Omental fat pad (tissue), 4 donors: ENCODE results near the gene MAP9. TPM values are rescaled to one million over a fixed set of nuclear protein-coding genes. Genes with fewer than 3 reads are reported as not detected.

Experiments used
- ATAC-seq: fragments of 150-250 bp; one replicate; pipeline ENCODE4 v1.9.1; 2016; ENCODE audit warnings: mild to moderate bottlenecking, moderate library complexity; ENCODE audit not compliant: low FRiP score
- DNase-seq: peaks from one replicate; pipeline ENCODE4 v3.0.0-alpha.2; 2019; ENCODE audit warnings: low spot score
- total RNA-seq, 4 donors: library from RNA; depleted of rRNA; stranded (reverse); fragments of >200 nt; gene quantifications; one replicate each; pipeline ENCODE4 v1.1.0, GENCODE V29; 2016
- TF ChIP-seq, protein P1 (sequence below), 3 donors: fragments of 450-650 bp; IDR thresholded peaks; one replicate each; pipeline ENCODE4 v1.5.1; 2016 to 2017; ENCODE audit warnings: antibody characterized with exemption in 3 of 3, mild to moderate bottlenecking in 3 of 3, moderate library complexity in 2 of 3

The MAP9 gene
- total RNA-seq, 4 donors from 2014 or later: 5.0 to 7.9 (median 6.4) TPM

DNA sequence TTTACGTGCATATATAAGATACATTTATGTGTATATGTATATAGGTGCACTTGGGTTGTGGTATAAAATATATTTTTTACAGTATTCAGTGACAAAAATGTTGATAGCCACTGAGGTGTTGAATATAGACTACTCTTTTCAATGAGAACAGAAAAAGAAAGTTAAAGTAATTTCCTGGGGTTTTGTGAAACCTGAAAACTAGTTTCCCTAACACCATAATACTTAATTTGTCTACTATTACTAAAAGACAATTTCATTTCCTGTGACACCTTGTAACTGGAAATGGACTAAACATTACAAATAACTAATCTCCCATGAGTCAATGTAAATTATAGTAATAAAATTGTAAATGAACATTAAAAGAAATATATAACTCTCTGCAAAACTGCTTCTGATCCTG is 32.0 kb upstream of the MAP9 start:
- TF ChIP-seq, protein P1, sequence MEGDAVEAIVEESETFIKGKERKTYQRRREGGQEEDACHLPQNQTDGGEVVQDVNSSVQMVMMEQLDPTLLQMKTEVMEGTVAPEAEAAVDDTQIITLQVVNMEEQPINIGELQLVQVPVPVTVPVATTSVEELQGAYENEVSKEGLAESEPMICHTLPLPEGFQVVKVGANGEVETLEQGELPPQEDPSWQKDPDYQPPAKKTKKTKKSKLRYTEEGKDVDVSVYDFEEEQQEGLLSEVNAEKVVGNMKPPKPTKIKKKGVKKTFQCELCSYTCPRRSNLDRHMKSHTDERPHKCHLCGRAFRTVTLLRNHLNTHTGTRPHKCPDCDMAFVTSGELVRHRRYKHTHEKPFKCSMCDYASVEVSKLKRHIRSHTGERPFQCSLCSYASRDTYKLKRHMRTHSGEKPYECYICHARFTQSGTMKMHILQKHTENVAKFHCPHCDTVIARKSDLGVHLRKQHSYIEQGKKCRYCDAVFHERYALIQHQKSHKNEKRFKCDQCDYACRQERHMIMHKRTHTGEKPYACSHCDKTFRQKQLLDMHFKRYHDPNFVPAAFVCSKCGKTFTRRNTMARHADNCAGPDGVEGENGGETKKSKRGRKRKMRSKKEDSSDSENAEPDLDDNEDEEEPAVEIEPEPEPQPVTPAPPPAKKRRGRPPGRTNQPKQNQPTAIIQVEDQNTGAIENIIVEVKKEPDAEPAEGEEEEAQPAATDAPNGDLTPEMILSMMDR (IDR thresholded peaks at IDR 0.05): no peak
- ATAC-seq: no peak
- no peak for DNase-seq

DNA sequence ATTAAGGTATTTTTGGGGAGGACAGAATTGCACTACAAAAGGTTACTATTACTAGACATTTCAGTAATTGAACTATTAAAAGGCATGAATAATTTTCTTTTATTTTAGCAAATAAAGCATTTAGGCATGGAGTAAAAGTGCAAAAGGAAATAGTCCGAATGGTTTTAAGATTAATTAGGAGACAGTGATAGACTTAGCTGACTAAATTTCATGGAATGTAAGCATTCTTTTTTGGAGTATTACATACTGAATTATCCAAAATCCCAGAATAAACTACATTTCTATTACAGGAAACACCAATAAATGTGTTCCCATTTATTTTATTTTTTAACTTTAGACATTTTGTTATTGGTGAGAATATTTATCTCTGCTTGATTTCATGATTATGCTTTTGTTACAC is 30.7 kb upstream of the MAP9 start:
- DNase-seq: no peak
- TF ChIP-seq, protein P1 (IDR thresholded peaks at IDR 0.05): no peak
- no peak for ATAC-seq

DNA sequence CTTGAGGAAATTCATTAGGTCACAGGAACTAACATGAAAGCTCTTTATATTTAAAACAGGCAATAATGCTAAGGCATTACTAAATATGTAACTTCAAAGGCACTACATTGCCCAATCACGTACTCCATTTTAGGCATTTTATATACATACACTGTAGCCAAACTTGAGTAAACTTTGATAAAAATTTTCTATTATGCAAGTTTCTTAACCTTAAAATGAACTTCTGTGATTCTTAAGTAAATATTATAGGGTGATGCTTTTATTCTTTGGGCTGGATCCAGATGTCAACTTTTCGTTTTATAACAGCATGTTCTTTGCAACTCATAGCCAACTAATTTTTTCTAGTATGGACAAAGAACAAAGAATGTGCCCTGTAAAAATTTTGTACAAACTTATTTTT is 28.3 kb upstream of the MAP9 start:
- DNase-seq (no peak), ATAC-seq (no peak)
- TF ChIP-seq, protein P1 (IDR thresholded peaks at IDR 0.05): no peak

DNA sequence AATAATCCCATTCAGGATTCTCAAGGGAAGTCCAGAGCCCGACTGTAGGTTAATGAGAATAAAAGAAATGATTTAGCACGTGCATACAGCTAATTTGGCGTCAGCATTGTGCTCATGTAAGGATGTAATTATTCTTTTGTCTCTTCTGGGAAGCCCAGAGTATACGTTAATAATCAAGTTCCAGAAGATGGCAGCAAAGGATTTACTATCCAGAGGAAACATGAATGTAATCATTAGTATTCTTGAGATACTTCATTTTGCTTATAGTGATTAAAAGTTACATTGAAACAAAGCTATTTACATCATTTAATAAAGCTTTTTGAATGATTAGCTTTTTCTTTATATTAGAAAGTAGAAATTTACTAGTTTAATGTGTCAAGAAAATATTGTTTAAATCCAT is 27.1 kb upstream of the MAP9 start:
- ATAC-seq (no peak), DNase-seq (no peak)
- TF ChIP-seq, protein P1 (IDR thresholded peaks at IDR 0.05): no peak

DNA sequence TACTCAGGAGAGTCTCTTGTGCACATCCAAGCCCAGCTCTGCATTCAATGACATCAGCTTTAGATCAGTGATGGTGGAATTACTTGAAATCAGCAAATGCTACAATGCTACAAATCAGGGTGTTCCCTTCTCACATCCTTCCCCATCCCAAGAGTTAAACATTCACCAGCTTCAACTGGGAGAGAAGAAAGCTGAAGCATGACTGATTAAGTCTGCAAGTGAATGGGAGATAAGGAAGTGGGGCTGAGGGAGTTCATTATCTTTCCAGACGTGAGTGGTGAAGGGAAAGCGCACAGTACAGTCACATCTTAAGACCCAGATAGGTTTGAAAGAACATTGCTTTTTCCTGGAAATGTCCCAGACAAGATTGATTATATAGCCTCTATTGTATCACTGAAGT is 26.2 kb upstream of the MAP9 start:
- DNase-seq (no peak), ATAC-seq (no peak)
- TF ChIP-seq, protein P1 (IDR thresholded peaks at IDR 0.05): no peak

DNA sequence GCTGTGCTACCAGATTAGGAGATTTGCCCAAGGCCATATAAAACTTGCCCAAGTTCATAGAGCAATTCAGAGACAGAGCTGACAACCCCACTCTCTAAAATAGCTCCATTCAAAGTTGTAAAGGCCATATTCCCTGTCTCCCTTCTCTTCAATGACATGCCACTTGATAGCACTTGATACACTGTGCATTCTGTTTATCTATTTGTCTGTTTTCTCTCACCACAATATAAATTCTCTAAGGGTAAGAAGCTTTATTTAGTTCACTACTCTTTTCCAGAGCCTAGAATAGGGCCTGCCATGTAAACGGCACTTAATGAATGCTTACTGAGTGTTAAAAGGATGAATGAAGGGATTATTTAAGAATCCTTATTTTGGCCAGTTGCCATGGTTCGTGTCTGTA is 24.1 kb upstream of the MAP9 start:
- TF ChIP-seq, protein P1 (IDR thresholded peaks at IDR 0.05): no peak
- DNase-seq (no peak), ATAC-seq (no peak)

DNA sequence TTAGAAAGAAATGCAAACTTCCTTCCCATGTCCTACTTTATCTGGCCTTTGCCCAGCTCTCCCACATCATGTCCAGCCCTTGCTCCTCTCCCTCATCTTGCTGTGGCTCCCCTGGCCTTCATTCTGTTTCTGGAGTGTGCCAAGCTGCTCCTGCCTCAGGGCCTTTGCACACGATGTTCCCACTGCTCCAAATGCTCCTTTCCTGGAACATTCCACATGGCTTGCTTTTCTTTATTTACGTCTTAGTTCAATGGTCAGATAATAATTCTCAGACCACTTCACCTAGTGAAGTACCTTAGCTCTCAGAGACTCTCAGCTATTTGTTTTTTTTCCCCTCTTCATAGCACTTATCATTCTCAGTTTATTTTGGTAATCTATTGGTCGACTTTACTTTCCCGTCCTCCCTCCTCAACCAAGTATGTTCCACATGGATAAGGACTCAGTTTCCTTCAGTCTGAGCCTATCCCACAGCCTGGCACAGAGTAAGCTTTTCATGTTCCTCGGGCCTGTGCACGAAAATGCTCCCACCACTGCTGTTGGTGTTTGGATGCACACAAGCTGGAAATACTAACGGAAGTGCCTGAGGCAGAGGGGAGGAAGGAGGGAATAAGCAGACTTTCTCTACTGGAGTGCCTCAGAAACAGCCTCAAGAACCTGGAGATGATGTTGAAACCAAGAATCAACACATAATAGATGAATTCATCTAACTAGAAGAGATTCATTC is 23.4 kb upstream of the MAP9 start:
- TF ChIP-seq, protein P1 (IDR thresholded peaks at IDR 0.05): no peak
- DNase-seq (no peak), ATAC-seq (no peak)
